ENCODE data around the gene PLK5.
"Not testable (repeated sequence)": the region's sequence is repeated elsewhere in the genome, so short reads cannot be mapped to it uniquely, and the experiment has no call there.

PLK5 gene

GRCh38 chr19:1523412-1524286, at the start of gene PLK5:
PLK5 (plus strand) TSS chr19:1524077; CDS start chr19:1526997, 2,920 bp downstream.
- no peak for DNase-seq

GRCh38 chr19:1474765-1475351, 49.0 kb upstream of the PLK5 start:
- no peak for DNase-seq

- no peak for DNase-seq
These were observed 48.0 kb upstream of the PLK5 start for GRCh38 chr19:1475751-1476437.

GRCh38 chr19:1477056-1477455, 46.8 kb upstream of the PLK5 start:
- not testable (repeated sequence) for DNase-seq

- peak; percentile 90 for DNase-seq
These were observed 44.8 kb upstream of the PLK5 start, which contains the start of gene C19orf25 for GRCh38 chr19:1478934-1479707. C19orf25 (minus strand) TSS chr19:1479215; CDS start chr19:1478903, 312 bp downstream.

- DNase-seq: no peak
These were observed 42.5 kb upstream of the PLK5 start for GRCh38 chr19:1481224-1481892.

GRCh38 chr19:1481893-1482360, 42.0 kb upstream of the PLK5 start:
- peak; percentile 53 for DNase-seq

- DNase-seq: no peak
These were observed 41.3 kb upstream of the PLK5 start for GRCh38 chr19:1482361-1483130.

GRCh38 chr19:1483131-1483978, 40.5 kb upstream of the PLK5 start:
- DNase-seq: no peak

- no peak for DNase-seq
These were observed 39.9 kb upstream of the PLK5 start for GRCh38 chr19:1483979-1484428.

- DNase-seq: no peak
These were observed 36.9 kb upstream of the PLK5 start for GRCh38 chr19:1486720-1487575.

GRCh38 chr19:1487576-1488281, 36.1 kb upstream of the PLK5 start:
- DNase-seq: no peak

GRCh38 chr19:1488282-1488601, 35.6 kb upstream of the PLK5 start:
- DNase-seq: no peak

- DNase-seq: no peak
These were observed 34.2 kb upstream of the PLK5 start for GRCh38 chr19:1489463-1490310.

GRCh38 chr19:1490311-1491113, 33.4 kb upstream of the PLK5 start, which contains the start of gene PCSK4:
PCSK4 (minus strand) TSS chr19:1490350; CDS start chr19:1490346, 4 bp downstream.
- peak; percentile 96 for DNase-seq

- no peak for DNase-seq
These were observed 32.6 kb upstream of the PLK5 start, which contains the start of gene REEP6 for GRCh38 chr19:1491114-1491848. REEP6 (plus strand) TSS chr19:1491181; CDS start chr19:1491270, 89 bp downstream.
